Heart right ventricle (tissue), 16 donors: ENCODE measurements around the gene BAIAP2L2. TPM values are rescaled to one million over a fixed set of nuclear protein-coding genes. Genes with fewer than 3 reads are reported as not detected.
A peak's percentile ranks its signal among the peaks of the same experiment; 100 is the strongest.

Experiments used
- ATAC-seq, 8 donors: fragments of 200-7000 bp; cut with Tn5 transposase; one replicate each; pipeline ENCODE4 v1.9.1; 2020; ENCODE audit warnings: mild to moderate bottlenecking in 8 of 8, moderate library complexity in 8 of 8, moderate number of reproducible peaks in 1 of 8
- DNase-seq, 2 donors: peaks; one replicate each; pipeline ENCODE4 v3.0.0-alpha.2; 2020
- H3K27ac ChIP-seq, 10 donors: fragments of 200-600 bp; sonication (generic) in 2 of 10; one replicate each; pipeline versions ENCODE4 v1.5.0 to v1.8.0; 2020 to 2022; ENCODE audit warnings: mild to moderate bottlenecking in 3 of 10
- H3K27me3 ChIP-seq, 7 donors: fragments of 200-600 bp; one replicate each; pipeline ENCODE4 v1.8.0; 2021 to 2022; ENCODE audit warnings: mild to moderate bottlenecking in 2 of 7
- H3K36me3 ChIP-seq, 9 donors: fragments of 200-600 bp; sonication (generic) in 1 of 9; one replicate each; pipeline versions ENCODE4 v1.5.0 to v1.8.0; 2020 to 2022; ENCODE audit warnings: mild to moderate bottlenecking in 2 of 9
- H3K4me1 ChIP-seq, 9 donors: fragments of 200-600 bp; sonication (generic) in 1 of 9; one replicate each; pipeline versions ENCODE4 v1.5.0 to v1.8.0; 2020 to 2022; ENCODE audit warnings: mild to moderate bottlenecking in 4 of 9
- H3K4me3 ChIP-seq, 10 donors: fragments of 200-600 bp; sonication (generic) in 2 of 10; one replicate each; pipeline versions ENCODE4 v1.5.0 to v1.8.0; 2020 to 2022; ENCODE audit warnings: mild to moderate bottlenecking in 7 of 10, moderate library complexity in 2 of 10
- H3K9me3 ChIP-seq, 11 donors: fragments of 200-600 bp in 10 of 11; sonication (generic) in 2 of 11; one replicate each; pipeline versions ENCODE4 v1.5.0 to v1.8.0; 2013 to 2022; ENCODE audit warnings: mild to moderate bottlenecking in 2 of 11, control low read depth in 1 of 11, moderate library complexity in 1 of 11
- WGBS, 2 donors: extraction: QIAGEN DNeasy Blood & Tissue Kit; methylation state at CpG; one replicate each; pipeline ENCODE4 v1.1.7; 2013; ENCODE audit warnings: inconsistent platforms in 1 of 2; 5-methylcytosine and 5-hydroxymethylcytosine counted together
- intact Hi-C, 10 donors: fragments of 100-400 bp; cut with DNase I; formaldehyde crosslinking; loops; one replicate each; pipeline versions ENCODE4 v1.11.1 to v1.14.2; 2022
- polyA plus RNA-seq, 2 donors: library from polyadenylated mRNA; stranded (reverse); fragments of 200-250 nt; gene quantifications; one replicate each; pipeline ENCODE4 v1.2.3, GENCODE V29; 2013
- total RNA-seq, 10 donors: library from RNA; stranded (reverse); fragmentation: NEBNext Ultra II Directional in 3 of 10; extraction: Animal tissue kit (Norgen Biotek cat#: 25700) in 3 of 10; gene quantifications; one replicate each; pipeline versions ENCODE4 v1.2.1 to v1.2.4, GENCODE V29; 2021 to 2023
- TF ChIP-seq, protein P1 (sequence below), 9 donors: fragments of 200-600 bp; sonication (generic) in 2 of 9; IDR thresholded peaks; one replicate each; pipeline versions ENCODE4 v1.5.0 to v1.8.0; 2021 to 2022; ENCODE audit warnings: antibody characterized with exemption in 9 of 9, mild to moderate bottlenecking in 5 of 9, moderate library complexity in 1 of 9
- donor health status: Arrhythmogenic right ventricular cardiomyopathy.
- donor health status: ischemic (EF 13 %, LVEDD 7.1; RV severe dilation, severe dysfunction).
- donor health status: healthy with polysubstance abuse.
- donor health status: DM: no; HTN: yes; CAD: no.
- donor health status: DM: no; HTN: no; CAD: no.
- donor health status: ischemic (EF 25% LVEDD 6.9; RV normal size, moderate dysfunction).
- donor health status: ischemic (EF 25% LVEDD 5.7; RV mildly dilated, moderate dysfunction).
- donor health status: healthy.
- donor health status: DM: yes; HTN: yes; CAD: no.
- donor health status: Ischemic cardiomyopathy.
- donor health status: ischemic (EF 35%, LVEDD 5.7; RV mildly dilated, moderate dysfunction).
- donor health status: nonischemic (EF 11% LVEDD 7.7; RV severe dilation, severe dysfunction).
- donor health status: DM: yes; HTN: yes; CAD: no.
- donor health status: PGD.
- donor health status: ischemic (EF 29% LVEDD 5.4; RV normal size, mild dysfunction).
- donor health status: nonischemic (EF 23%, LVEDD 6.1; RV moderate dilation, normal function).

Gene BAIAP2L2
- total and polyA plus RNA-seq, 12 donors: 0.12 to 0.37 (median 0.21) TPM; not detected in 4

DNA sequence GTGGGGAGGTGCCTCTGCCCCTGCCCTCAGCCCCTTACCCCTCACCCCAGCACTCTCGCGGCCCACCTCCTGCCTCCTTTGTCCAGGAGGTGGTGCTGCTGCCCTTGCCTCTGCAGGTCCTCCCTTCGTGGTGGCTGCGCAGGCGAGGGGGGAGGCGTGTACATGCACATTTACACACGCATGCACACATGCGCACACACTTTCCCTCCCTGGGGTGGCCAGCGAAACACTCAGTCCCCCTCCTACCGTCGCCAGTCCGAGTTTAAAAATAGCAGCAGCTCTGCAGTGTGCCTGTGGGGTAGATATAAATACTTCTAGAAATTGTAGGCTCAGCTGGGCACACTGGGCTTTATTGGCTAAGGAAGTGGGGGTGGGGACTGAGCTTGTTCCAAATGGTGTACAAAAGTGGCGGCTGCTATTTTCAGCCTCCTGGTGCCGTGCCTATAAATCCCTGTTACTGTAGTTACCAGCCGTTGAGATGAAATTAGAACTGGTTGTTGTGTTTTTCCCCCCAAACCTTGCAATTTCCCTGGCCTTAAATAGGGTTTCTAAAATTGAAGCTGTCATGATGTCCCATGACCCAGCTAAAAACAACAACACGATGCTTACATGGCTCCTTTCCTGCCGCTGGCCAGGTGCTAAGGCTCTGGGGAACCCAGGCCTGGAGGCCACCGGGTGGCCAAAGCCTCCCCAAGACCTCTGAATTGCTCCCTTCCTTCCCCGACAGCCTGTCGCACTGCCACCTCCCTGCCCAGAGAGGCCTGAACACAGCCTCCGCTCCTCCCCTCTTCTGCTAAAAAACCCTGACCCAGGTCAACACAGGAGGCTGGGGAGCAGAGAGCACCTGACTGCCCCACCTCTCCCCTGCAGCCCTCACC, 40.9 kb downstream of the BAIAP2L2 start:
- ATAC-seq (peak; percentile 82 to 92 (median 89)), DNase-seq (peak; percentile 81 to 85)
- 40 to 51% methylated on average over 21 of the region's 21 CpGs for WGBS, 2 donors
- intact Hi-C loops: loop anchor here in 1 of 10 donors (10.0 kb wide), 1 partner anchor 505 kb away; the partner anchor contains the start of gene DMC1
- Histone ChIP-seq H3K27me3 (no peaks in the 10 kb centered on the region), H3K27ac (peak overlapping the region; percentile 72 to 93 (median 86)), H3K36me3 (peaks cover 0 to 95% (median 25%) of the 10 kb centered on the region in 9 donors), H3K4me1 (peaks cover 14 to 47% (median 37%) of the 10 kb centered on the region in 9 donors), H3K9me3 (no peaks in the 10 kb centered on the region), H3K4me3 (peak overlapping the region in 6 of 10 donors; percentile 17 to 29 (median 22))
- TF ChIP-seq, protein P1, sequence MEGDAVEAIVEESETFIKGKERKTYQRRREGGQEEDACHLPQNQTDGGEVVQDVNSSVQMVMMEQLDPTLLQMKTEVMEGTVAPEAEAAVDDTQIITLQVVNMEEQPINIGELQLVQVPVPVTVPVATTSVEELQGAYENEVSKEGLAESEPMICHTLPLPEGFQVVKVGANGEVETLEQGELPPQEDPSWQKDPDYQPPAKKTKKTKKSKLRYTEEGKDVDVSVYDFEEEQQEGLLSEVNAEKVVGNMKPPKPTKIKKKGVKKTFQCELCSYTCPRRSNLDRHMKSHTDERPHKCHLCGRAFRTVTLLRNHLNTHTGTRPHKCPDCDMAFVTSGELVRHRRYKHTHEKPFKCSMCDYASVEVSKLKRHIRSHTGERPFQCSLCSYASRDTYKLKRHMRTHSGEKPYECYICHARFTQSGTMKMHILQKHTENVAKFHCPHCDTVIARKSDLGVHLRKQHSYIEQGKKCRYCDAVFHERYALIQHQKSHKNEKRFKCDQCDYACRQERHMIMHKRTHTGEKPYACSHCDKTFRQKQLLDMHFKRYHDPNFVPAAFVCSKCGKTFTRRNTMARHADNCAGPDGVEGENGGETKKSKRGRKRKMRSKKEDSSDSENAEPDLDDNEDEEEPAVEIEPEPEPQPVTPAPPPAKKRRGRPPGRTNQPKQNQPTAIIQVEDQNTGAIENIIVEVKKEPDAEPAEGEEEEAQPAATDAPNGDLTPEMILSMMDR (IDR thresholded peaks at IDR 0.05): peak; percentile 34 to 76 (median 61)

DNA sequence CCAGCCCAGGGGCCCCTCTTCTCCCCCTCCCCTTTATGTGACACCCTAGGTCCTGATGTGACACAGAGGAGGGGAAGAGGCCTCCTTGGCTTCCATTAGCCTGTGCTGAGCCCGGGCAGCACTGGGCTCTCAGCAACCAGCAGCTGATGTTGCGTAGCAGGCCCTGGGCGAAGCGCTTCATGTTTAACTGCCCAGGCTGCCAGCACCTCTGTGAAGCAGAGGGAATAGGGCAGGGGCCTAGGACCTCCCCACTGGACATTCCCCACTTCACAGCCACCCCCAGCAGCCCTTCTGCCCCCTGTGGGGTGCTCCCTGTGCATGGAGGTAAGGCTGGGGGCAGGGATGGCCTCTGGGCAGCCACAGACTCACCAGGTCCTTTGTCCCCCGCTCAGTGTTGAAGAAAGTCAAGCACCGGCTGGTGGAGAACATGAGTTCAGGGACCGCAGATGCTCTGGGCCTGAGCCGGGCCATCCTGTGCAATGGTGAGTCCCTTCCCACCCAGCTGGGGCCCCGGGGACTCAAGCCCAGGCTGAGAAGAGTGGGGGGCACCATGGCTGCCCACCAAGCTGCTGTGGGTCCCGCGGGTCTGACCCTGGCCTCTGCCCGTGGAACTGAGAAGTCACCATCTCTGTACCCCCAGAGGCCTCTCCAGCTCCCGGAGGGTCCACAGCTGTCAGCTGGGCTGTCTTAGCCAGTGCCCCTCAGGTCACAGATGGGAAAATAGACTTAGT, 41.7 kb downstream of the BAIAP2L2 start:
- no peak for DNase-seq
- Histone ChIP-seq H3K9me3 (no peaks in the 10 kb centered on the region), H3K27me3 (no peaks in the 10 kb centered on the region), H3K36me3 (peaks cover 0 to 95% (median 32%) of the 10 kb centered on the region in 9 donors), H3K27ac (peak overlapping the region; percentile 68 to 93 (median 86)), H3K4me3 (peak overlapping the region in 6 of 10 donors; percentile 17 to 29 (median 22)), H3K4me1 (peaks cover 14 to 47% (median 37%) of the 10 kb centered on the region in 9 donors)
- WGBS, 2 donors: 61 to 65% methylated on average over 13 of the region's 13 CpGs
- ATAC-seq: peak in 7 of 8 donors; percentile 1 to 31 (median 15)
- intact Hi-C loops: loop anchor here in 1 of 10 donors (10.0 kb wide), 1 partner anchor 506 kb away; the partner anchor contains the start of gene DMC1
- TF ChIP-seq, protein P1 (IDR thresholded peaks at IDR 0.05): no peak

DNA sequence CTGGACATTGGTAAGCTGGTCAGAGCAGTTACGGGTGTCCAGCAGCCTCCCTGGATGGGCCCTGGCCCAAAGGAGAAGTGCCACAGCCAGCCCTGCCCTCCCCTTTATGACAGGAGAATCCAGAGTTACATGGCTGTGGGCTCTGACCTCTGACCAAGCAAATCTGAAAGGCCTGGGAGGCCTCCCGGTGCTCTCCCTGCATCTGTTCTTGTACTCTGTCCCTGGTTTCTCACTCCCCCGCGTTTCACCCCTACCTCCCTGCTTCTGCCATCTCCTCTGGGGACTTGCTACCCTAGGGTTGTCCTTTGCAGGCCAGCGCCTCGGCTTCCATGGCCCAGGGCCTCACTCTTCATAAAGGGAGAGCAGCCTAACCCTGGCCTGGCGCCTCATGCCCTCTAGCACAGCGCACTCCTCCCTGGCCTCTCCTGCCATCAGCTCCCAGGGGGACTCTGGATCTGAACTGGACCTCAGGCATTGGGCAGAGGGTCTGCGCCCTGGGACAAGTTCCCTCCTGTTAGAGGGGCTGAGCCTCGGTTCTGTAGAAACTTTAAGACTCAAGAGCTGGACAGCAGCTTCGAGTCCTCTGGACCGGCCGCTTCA, 42.6 kb downstream of the BAIAP2L2 start:
- intact Hi-C loops: loop anchor here in 2 of 10 donors (2.0 to 10.0 kb wide), 2 partner anchors 69 to 507 kb away; partner anchors contain the start of gene DMC1 (in 1 of the 2)
- peaks cover 0 to 93% (median 29%) of the 10 kb centered on the region in 9 donors for H3K36me3 ChIP-seq
- TF ChIP-seq, protein P1 (IDR thresholded peaks at IDR 0.05): no peak
- ATAC-seq (no peak), DNase-seq (no peak)
- 78 to 86% methylated on average over 13 of the region's 13 CpGs for WGBS, 2 donors
- no peak overlapping the region for H3K4me3 ChIP-seq
- peaks cover 16 to 47% (median 39%) of the 10 kb centered on the region in 9 donors for H3K4me1 ChIP-seq
- H3K27me3 ChIP-seq: no peaks in the 10 kb centered on the region
- no peaks in the 10 kb centered on the region for H3K9me3 ChIP-seq
- H3K27ac ChIP-seq: peak overlapping the region in 8 of 10 donors; percentile 78 to 93 (median 88)
